K562 (cell line): ENCODE data around the gene TRAF7. TPM values are rescaled to one million over a fixed set of nuclear protein-coding genes. Genes with fewer than 3 reads are reported as not detected.

Source experiments
- CCAR2 ChIP-seq: fragments of 200-400 bp; formaldehyde crosslinking; IDR thresholded peaks from 2 replicates; pipeline ENCODE4 v1.6.1; 2017; ENCODE audit warnings: mild to moderate bottlenecking, low read depth, low read length
- ETS2 ChIP-seq: IDR thresholded peaks from 2 replicates; pipeline ENCODE4 v1.6.1; 2016; ENCODE audit warnings: borderline replicate concordance, missing genetic modification characterization, mild to moderate bottlenecking, moderate library complexity, missing compliant biosample characterization; ENCODE audit not compliant: poor library complexity, severe bottlenecking
- KDM2B ChIP-seq: fragments of 250-450 bp; sonication (Bioruptor Pico); IDR thresholded peaks from 2 replicates; pipeline ENCODE4 v1.8.0; 2021; ENCODE audit warnings: mild to moderate bottlenecking, moderate library complexity
- MEF2D ChIP-seq: conservative IDR thresholded peaks from 2 replicates; pipeline ENCODE4 v1.6.1; 2016; ENCODE audit warnings: low read depth, missing genetic modification characterization, missing compliant biosample characterization
- NR2F6 ChIP-seq: fragments of 450-650 bp; formaldehyde crosslinking; IDR thresholded peaks from 2 replicates; pipeline ENCODE4 v1.4.0; 2020; ENCODE audit warnings: mild to moderate bottlenecking
- PHF8 ChIP-seq: fragments of 200-600 bp; sonication (generic); IDR thresholded peaks from 2 replicates; pipeline ENCODE4 v1.6.1; 2012; ENCODE audit warnings: mixed run types, mild to moderate bottlenecking, inconsistent platforms, low read length, moderate library complexity, borderline replicate concordance
- SIN3A ChIP-seq, 2 experiments: fragments of 150-350 bp in 1 of 2; IDR thresholded peaks; 2 replicates each; pipeline ENCODE4 v1.6.1; 2011 to 2016; ENCODE audit warnings: borderline replicate concordance in 2 of 2, low read depth in 2 of 2, low read length in 2 of 2, mild to moderate bottlenecking in 2 of 2, moderate library complexity in 2 of 2; ENCODE audit not compliant: control insufficient read depth in 1 of 2
- SMAD2 ChIP-seq: fragments of 150-350 bp; IDR thresholded peaks from 2 replicates; pipeline ENCODE4 v1.6.1; 2014; ENCODE audit warnings: low read depth, mild to moderate bottlenecking, low read length
- SP2 ChIP-seq: IDR thresholded peaks from 2 replicates; pipeline ENCODE4 v1.6.1; 2011; ENCODE audit warnings: mild to moderate bottlenecking, low read depth, low read length, moderate library complexity; ENCODE audit not compliant: poor library complexity, severe bottlenecking; ENCODE audit errors: extremely low read depth
- TEAD1 ChIP-seq, 2 experiments: fragments of 450-650 bp in 1 of 2; sonication (generic) in 1 of 2; formaldehyde crosslinking; IDR thresholded peaks; 2 replicates each; pipeline versions ENCODE4 v1.4.0 to v1.8.0; 2020 to 2022; ENCODE audit warnings: mild to moderate bottlenecking in 2 of 2, missing genetic modification reagents in 1 of 2
- YY1 ChIP-seq, 3 experiments: IDR thresholded peaks; 2 replicates each; pipeline ENCODE4 v1.6.1; 2011; ENCODE audit warnings: low read length in 2 of 3, mild to moderate bottlenecking in 2 of 3, moderate library complexity in 2 of 3, borderline replicate concordance in 1 of 3, control low read depth in 1 of 3, low read depth in 1 of 3; ENCODE audit not compliant: insufficient read depth in 3 of 3, insufficient replicate concordance in 2 of 3, control insufficient read depth in 1 of 3, insufficient read length in 1 of 3; ENCODE audit errors: extremely low read depth in 1 of 3
- ZBTB17 ChIP-seq: fragments of 450-650 bp; formaldehyde crosslinking; IDR thresholded peaks from 2 replicates; pipeline ENCODE4 v1.4.0; 2020; ENCODE audit warnings: mild to moderate bottlenecking
- ZFX ChIP-seq: sonication (generic); formaldehyde crosslinking; IDR thresholded peaks from 2 replicates; pipeline ENCODE4 v1.8.0; 2022; ENCODE audit warnings: mild to moderate bottlenecking, missing genetic modification reagents, moderate library complexity
- ZNF143 ChIP-seq: sonication (generic); formaldehyde crosslinking; IDR thresholded peaks from 2 replicates; pipeline ENCODE4 v1.9.0; 2022; ENCODE audit warnings: mild to moderate bottlenecking, missing genetic modification reagents
- ZNF197 ChIP-seq: fragments of 200-800 bp; sonication (Bioruptor generic); IDR thresholded peaks from 2 replicates; pipeline ENCODE4 v1.6.1; 2016; ENCODE audit warnings: low read depth, missing genetic modification characterization, missing compliant biosample characterization
- ZNF696 ChIP-seq: fragments of 250-450 bp; sonication (Bioruptor Pico); conservative IDR thresholded peaks from 2 replicates; pipeline ENCODE4 v1.4.0; 2020; ENCODE audit warnings: mild to moderate bottlenecking, moderate library complexity
- polyA plus RNA-seq, 8 experiments: library from polyadenylated mRNA; depleted of rRNA in 4 of 8; stranded (reverse) in 5 of 8; unstranded in 3 of 8; fragments of >200 nt; fragmentation: Nextera tagmentation in 2 of 8; fragmentation: Illumina TruSeq in 1 of 8; extraction: Ambion mirVana in 2 of 8; extraction: Trizol in 1 of 8; gene quantifications; 2 replicates each; pipeline versions ENCODE4 v1.2.1 to v1.2.3, GENCODE V29; 2011 to 2014; ENCODE audit warnings: inconsistent platforms in 1 of 8, missing spikeins in 1 of 8
- total RNA-seq, 7 experiments: library from RNA; depleted of rRNA in 6 of 7; stranded (reverse); fragments of >200 nt in 6 of 7; fragmentation: Illumina TruSeq in 2 of 7; extraction: Trizol in 2 of 7; gene quantifications; 2 replicates each; pipeline versions ENCODE4 v1.2.1 to v1.2.3, GENCODE V29; 2011 to 2021; ENCODE audit warnings: low replicate concordance in 1 of 7
- TF ChIP-seq, protein P1 (sequence below): fragments of 450-650 bp; IDR thresholded peaks from 2 replicates; pipeline ENCODE4 v1.6.1; 2017; ENCODE audit warnings: antibody characterized with exemption
- TF ChIP-seq, protein P2 (sequence below): fragments of 450-650 bp; IDR thresholded peaks from 2 replicates; pipeline ENCODE4 v1.6.1; 2016; ENCODE audit warnings: borderline replicate concordance
- TF ChIP-seq, protein P3 (sequence below): sonication (generic); formaldehyde crosslinking; IDR thresholded peaks from 2 replicates; pipeline ENCODE4 v1.8.0; 2023; ENCODE audit warnings: mild to moderate bottlenecking, missing genetic modification reagents

Gene TRAF7
- total and polyA plus RNA-seq, 9 of the 15 experiments (the other 6 are each of a cell fraction or from before 2014, with no cell fraction given) = 1.1 to 113 (median 41.6) TPM

DNA sequence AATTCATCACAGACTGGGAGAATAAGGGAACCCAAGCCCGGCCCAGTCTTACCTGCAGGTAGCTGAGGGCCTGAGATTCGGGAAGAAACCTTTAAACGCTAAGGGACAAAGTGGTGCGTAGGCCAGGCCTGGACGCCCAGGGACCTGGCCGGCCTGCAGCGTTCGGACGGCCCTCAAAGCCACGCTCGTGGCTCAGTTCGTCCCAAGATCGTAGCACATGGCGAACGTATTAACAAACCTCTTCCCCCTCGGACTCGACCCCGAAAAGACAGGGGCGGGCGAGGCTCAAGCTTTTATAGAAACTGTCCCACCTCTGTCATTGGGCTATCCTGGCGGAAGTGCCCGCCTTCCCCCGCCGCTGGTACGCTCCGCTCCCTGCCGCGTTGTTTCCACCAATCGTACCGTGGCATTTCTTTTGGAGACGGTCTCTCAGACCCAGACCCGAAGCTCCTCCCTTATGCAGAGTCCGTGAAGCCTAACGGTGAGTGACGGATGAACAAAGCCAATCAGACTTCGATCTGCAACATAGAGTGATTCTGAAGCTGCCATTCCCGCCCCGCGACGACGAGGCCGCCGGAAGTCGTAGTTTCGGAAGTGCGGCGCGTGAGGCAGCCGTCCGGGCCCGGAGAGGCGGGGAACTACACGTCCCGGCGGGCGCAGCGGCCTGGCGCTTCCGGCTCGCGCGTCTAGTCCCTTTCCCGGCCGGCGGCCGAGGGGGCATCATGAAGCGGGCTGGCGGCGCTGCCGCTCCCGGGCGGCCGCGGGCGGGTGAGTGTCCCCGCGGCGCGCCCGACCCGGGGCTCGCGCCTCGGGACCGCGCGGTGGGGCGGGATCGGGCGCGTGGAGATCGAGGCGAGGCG is at the start of gene TRAF7 (continued):
- TF ChIP-seq, protein P1, sequence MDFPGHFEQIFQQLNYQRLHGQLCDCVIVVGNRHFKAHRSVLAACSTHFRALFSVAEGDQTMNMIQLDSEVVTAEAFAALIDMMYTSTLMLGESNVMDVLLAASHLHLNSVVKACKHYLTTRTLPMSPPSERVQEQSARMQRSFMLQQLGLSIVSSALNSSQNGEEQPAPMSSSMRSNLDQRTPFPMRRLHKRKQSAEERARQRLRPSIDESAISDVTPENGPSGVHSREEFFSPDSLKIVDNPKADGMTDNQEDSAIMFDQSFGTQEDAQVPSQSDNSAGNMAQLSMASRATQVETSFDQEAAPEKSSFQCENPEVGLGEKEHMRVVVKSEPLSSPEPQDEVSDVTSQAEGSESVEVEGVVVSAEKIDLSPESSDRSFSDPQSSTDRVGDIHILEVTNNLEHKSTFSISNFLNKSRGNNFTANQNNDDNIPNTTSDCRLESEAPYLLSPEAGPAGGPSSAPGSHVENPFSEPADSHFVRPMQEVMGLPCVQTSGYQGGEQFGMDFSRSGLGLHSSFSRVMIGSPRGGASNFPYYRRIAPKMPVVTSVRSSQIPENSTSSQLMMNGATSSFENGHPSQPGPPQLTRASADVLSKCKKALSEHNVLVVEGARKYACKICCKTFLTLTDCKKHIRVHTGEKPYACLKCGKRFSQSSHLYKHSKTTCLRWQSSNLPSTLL = no peak
- TF ChIP-seq ZBTB17 (CRISPR knock-in tag) (no peak; the same call in 1 of the 2 replicates), TEAD1 (CRISPR knock-in tag; IDR thresholded peaks at IDR 0.05) (peak in 1 of 2 experiments; percentile 78; a peak in 2 of 4 replicates), PHF8 (peak; percentile 98), ZFX (CRISPR knock-in tag) (peak; percentile 92), ZNF143 (CRISPR knock-in tag) (peak; percentile 92), SP2 (peak; percentile 64), SMAD2 (peak; percentile 75; the same call in 1 of the 2 replicates), YY1 (IDR thresholded peaks at IDR 0.05; ENCODE audit: borderline replicate concordance in 1 of 3, control insufficient read depth in 1 of 3, extremely low read depth in 1 of 3, insufficient read depth in 3 of 3, insufficient read length in 1 of 3, insufficient replicate concordance in 2 of 3, low read depth in 1 of 3, low read length in 2 of 3) (peak in 2 of 3 experiments; percentile 69 to 75), MEF2D (tag) (no peak), ZNF696 (CRISPR knock-in tag) (no peak), SIN3A (IDR thresholded peaks at IDR 0.05; ENCODE audit: borderline replicate concordance in 2 of 2, control insufficient read depth in 1 of 2, low read depth in 2 of 2, low read length in 2 of 2) (peak; percentile 92 to 98), ETS2 (tag) (no peak), CCAR2 (no peak), ZNF197 (CRISPR knock-in tag) (peak; percentile 62; the same call in 1 of the 2 replicates), KDM2B (CRISPR knock-in tag) (no peak), NR2F6 (CRISPR knock-in tag) (peak; percentile 73; the same call in 1 of the 2 replicates)
- TF ChIP-seq, protein P2, sequence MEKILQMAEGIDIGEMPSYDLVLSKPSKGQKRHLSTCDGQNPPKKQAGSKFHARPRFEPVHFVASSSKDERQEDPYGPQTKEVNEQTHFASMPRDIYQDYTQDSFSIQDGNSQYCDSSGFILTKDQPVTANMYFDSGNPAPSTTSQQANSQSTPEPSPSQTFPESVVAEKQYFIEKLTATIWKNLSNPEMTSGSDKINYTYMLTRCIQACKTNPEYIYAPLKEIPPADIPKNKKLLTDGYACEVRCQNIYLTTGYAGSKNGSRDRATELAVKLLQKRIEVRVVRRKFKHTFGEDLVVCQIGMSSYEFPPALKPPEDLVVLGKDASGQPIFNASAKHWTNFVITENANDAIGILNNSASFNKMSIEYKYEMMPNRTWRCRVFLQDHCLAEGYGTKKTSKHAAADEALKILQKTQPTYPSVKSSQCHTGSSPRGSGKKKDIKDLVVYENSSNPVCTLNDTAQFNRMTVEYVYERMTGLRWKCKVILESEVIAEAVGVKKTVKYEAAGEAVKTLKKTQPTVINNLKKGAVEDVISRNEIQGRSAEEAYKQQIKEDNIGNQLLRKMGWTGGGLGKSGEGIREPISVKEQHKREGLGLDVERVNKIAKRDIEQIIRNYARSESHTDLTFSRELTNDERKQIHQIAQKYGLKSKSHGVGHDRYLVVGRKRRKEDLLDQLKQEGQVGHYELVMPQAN = peak; percentile 95
- TF ChIP-seq, protein P3, sequence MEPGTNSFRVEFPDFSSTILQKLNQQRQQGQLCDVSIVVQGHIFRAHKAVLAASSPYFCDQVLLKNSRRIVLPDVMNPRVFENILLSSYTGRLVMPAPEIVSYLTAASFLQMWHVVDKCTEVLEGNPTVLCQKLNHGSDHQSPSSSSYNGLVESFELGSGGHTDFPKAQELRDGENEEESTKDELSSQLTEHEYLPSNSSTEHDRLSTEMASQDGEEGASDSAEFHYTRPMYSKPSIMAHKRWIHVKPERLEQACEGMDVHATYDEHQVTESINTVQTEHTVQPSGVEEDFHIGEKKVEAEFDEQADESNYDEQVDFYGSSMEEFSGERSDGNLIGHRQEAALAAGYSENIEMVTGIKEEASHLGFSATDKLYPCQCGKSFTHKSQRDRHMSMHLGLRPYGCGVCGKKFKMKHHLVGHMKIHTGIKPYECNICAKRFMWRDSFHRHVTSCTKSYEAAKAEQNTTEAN = no peak
